Inflammatory macrophage (primary cell): ENCODE measurements around the gene MYH11.
A peak's percentile ranks its signal among the peaks of the same experiment; 100 is the strongest.

Experiments
- DNase-seq, 2 donors: peaks; one replicate each; pipeline ENCODE4 v3.0.0-alpha.2; 2020 to 2022
- total RNA-seq, 18 experiments: gene quantifications; one replicate each; lab custom pipeline; 2026; ENCODE audit warnings: mixed read lengths in 6 of 18, inconsistent platforms in 2 of 18; lab: John Stamatoyannopoulos, UW

Gene MYH11
- 0 to 6.3 (median 0.12) reads per million in 18 experiments for total RNA-seq

DNA sequence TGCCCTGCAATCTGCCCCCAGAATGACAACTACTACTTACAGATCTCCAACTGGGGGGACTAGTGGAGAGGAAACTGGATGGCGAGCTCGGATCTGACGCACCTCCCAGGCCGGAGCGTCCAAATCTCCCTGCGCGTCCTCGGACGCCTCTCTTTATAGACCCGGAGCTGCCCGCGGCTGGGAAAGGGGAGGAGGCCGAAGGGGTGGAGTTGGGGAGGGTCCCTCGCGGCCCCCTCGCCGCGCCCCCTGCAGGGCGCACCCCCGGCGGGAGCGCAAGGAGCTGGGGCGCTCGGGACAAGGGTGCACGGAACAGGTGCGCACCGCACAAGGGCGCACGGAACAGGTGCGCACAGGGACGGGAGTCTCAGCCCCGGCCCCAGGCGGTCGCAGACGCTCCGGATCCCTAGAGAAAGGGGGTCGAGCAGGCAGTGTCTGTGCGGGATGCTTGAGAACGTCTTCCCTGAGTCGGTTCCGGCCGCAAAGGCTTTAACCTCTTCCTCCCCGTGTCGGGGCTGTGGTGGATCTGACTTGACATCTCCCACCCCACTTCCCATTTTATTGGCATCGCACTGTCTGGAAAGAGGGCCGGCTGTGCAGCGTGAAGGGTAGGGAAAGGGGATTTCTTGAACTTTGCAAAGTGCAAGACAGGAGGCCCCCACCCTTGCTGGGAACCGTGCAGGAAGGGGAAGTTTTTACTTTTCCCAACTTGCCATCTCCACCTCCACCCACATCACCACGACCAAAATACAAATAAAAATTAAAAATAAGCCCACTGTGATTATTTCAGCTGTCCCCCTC lies at the start of gene MYH11:
Gene MYH11, minus strand, starts transcription at position 128 of the 798 bp plus-strand sequence. CDS start 18,776 bp downstream, outside the sequence.
- no peak for DNase-seq

DNA sequence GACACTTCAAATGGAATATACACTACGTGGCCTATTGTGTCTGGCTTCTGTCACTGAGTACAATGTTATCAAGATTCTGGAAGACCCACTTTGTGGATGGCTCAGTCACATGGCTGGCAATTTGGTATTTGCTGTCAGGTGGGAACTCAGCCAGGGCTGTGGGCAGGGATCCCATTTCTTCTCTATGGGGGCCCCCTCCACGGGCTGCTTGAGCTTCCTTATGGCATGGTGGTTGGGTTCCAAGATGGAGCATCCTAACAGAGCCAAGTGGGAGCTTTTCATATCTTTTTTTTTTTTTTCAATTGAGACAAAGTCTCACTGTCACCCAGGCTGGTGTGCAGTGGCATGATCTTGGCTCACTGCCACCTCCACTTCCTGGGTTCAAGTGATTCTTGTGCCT lies 49.6 kb upstream of the MYH11 start:
- DNase-seq = no peak

GRCh38 chr16:15903960-15904359 lies 47.1 kb upstream of the MYH11 start:
- DNase-seq = no peak

- DNase-seq = no peak
Measured at GRCh38 chr16:15900901-15901500, 44.2 kb upstream of the MYH11 start.

GRCh38 chr16:15900357-15900756 lies 43.5 kb upstream of the MYH11 start:
- DNase-seq = no peak

DNA sequence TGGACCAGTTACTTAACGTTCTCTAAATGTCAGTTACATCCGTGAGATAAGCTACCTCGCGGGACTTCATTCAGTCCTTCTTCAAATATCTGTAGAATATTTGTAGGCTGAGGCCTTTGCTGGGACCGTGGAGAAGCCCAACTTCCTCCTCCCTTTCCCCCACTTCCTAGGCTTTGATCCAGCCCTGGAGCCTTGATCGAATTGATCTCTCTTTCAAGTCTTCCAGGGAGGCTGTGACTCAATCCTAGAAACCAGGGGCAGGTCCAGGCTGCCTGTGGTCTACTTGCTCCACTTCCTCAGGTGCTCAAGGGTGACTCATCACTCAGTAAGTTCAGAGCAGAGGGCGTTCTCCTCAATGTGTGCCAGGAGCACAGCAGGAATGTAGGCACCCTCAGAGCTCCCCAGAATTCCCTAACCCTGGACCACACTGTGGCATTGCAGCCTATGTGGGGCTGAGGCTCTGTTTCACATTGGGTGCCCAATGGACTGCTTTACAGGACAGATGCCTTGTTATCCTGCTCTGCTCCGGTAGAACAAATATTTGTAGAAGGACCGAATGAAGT lies 42.8 kb upstream of the MYH11 start:
- DNase-seq = no peak

GRCh38 chr16:15898654-15899053 lies 41.8 kb upstream of the MYH11 start:
- DNase-seq = no peak

- peak in 1 of 2 donors; percentile 30 for DNase-seq
Measured at GRCh38 chr16:15897834-15898254, 41.0 kb upstream of the MYH11 start.

DNA sequence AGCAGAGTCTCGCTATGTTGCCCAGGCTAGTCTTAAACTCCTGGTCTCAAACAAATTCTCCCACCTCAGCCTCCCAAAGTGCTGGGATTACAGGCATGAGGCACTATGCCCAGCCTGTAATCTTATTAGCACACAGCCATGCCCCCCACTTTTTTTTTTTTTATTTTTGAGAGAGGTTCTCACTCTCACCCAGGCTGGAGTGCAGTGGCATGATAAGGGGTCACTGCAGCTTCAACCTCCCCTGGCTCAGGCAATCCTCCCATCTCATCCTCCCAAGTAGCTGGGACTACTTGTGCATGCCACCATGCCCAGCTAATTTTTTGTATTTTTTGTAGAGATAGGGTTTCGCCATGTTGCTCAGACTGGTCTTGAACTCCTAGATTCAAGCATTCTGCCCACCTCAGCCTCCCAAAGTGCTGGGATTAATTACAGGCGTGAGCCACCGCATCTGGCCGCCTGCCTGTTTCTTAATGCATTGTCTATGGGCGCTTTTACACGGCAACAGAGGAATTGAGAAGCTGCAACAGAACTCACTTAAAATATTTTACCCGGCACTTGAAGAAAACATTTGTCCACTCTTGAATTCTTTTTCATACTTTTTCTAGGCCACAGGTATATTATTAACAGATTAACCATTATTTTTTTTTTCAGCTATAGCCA lies 40.4 kb upstream of the MYH11 start:
- DNase-seq = no peak

- no peak for DNase-seq
Measured at GRCh38 chr16:15894571-15895374, 37.9 kb upstream of the MYH11 start.

DNA sequence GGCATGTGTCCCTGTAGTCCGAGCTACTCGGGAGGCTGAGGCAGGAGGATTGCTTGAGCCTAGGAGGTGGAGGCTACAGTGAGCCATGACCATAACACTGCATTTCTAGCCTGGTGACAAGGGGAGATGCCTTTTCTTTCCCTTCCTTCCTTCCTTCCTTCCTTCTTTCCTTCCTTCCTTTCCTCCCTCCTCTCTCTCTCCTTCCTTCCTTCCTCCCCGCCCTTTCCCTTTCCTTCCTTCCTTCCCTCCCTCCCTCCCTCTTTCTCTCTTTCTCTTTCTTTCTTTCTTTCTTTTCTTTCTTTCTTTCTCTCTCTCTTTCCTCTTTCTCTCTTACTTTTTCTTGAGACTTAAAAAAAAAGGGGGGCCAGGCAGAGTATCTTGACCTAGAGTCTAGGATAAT lies 34.7 kb upstream of the MYH11 start:
- DNase-seq = no peak

DNA sequence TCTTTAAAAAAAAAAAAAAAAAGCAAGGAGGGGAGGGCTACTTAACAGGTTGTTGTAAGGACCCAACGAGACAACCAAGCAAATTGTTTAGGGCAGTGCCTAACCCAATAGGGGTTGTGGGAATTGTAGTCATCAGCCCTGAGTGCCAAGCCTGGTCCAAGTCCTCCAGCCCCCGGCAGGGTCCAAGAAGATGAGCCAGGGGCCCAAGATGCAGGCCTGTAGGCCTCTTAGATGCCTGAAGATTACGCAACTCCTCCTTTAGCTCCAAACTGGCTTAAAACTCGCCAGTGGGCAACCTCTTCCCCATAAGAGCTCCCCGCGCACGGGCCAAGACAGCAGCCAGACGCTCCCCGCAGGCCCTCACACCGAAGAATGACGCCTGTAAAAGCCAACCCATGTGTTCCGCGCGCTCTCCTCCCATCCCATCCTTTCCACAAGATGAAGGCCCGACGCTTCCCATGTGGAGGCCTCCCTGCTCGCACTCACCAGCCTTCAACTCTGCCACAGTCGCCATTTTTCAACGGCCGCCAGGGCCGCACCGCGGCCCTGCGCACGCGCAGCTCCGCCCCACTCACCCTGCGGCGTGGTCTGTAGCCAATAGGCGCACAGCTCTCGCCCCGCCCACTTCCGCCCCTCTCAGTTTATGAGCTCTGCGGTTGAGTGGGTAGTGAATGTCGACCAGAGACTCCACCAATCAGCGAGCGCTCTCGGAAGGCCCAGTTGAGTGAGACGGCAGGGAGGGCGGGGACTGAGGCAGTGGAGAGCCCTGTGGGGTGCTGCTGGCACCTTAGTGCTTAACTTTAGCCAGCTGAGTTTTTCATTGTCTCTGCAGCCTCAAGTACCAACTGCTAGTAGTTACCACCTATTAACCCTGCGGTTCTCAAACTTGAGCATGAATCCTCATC lies 31.5 kb upstream of the MYH11 start, which contains the start of gene CEP20:
Gene CEP20, minus strand, starts transcription at position 532 of the 905 bp plus-strand sequence. Its CDS starts 18 bp downstream, at position 514.
- peak; percentile 99 to 100 for DNase-seq

DNA sequence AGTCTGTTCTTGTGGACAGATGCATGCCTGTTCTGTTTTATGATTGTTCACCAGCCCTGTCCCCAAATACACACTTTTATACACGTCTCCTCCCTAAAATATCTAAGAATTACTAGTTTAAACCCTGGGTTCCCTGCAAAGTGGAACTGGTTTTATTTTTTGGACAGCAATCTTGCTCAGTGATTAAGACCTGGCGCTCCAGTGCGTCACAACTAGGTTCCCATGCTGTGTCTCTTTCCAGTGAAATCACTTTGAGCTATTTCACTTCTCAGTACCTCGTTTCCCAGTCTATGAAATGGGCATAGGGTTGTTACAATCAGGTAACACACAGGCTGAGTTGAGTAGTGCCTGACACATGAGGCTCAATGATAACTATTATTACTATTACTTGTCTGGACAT lies 30.5 kb upstream of the MYH11 start:
- no peak for DNase-seq

DNA sequence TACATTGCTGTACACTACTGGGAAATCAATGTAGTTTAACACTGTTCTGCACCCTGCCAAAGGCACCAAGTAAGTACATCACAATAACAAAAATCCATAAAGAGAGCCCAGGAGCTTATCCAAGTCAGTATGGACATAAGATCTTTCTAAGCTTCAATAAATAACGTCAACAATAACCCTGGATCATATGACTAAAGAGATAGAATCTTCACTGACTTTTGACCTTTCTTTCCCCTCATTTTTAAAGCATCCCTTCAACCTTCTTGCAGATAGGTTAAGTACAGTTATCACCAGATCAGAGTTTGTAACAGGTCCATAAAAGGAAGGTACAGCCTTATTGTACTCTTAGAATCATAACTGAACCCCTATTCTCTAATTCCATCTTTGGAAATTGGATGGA lies 29.2 kb upstream of the MYH11 start:
- no peak for DNase-seq

DNA sequence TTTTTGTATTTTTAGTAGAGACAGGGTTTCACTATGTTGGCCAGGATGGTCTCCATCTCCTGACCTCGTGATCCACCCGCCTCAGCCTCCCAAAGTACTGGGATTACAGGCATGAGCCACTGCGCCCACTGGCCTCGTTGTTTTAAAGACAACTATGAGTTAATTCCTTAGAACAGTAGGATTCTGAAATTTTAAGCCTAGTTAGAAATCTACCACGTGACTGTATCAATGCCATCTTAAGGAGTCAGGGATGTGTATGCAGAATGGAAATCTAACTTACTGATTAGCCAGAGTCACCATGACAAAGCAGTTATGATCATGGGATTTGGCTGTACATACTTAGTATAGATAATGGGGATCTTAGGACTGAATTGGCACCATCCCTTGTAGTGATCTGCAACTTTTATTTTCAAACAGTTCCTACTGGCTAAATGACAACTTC lies 28.8 kb upstream of the MYH11 start:
- DNase-seq = peak in 1 of 2 donors; percentile 13

GRCh38 chr16:15882563-15882962 lies 25.7 kb upstream of the MYH11 start:
- DNase-seq = no peak

GRCh38 chr16:15881794-15882379 lies 25.1 kb upstream of the MYH11 start:
- DNase-seq = no peak

DNA sequence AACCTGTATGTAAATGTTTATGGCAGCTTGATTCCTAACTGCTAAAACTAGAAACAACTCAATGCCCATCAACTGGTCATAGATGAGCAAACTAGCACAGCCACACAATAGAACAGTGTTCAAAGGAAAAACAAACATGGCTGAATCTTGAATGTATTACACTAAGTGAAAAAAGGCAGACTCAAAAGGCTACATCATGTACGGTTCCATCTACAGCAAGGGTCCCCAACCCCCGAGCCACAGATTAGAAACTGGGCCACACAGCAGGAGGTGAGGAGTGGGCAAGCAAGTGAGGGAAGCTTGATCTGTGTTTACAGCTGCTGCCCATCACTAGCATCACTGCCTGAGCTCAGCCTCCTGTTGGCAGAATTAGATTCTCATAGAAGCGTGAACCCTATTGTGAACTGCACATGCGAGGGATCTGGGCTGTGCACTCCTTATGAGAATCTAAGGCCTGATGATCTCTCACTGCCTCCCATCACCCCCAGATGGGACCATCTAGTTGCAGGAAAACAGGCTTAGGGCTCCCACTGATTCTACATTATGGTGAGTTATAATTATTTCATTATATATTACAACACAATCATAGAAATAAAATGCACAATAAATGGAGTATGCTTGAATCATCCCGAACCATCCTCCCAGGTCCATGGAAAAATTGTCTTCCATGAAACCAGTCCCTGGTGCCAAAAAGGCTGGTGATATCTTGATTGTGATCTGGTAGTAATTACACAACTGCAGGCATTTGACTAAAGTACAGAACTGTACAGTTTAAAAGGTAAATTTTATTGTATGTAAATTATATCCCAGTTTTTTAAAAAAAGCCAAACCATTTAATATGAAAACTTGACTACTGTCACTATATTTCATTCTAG lies 23.8 kb upstream of the MYH11 start:
- no peak for DNase-seq

GRCh38 chr16:15879255-15879811 lies 22.5 kb upstream of the MYH11 start:
- DNase-seq = peak; percentile 47 to 70
